NCI-H446 (cell line): ENCODE results near the gene STIM2.
"Not testable (repeated sequence)": the region's sequence is repeated elsewhere in the genome, so short reads cannot be mapped to it uniquely, and the experiment has no call there.

Source experiments
- DNase-seq, 2 experiments: peaks; one replicate each; lab custom pipeline; 2025; lab: John Stamatoyannopoulos, UW

Gene STIM2

GRCh38 chr4:26860157-26860921 is at the start of gene STIM2:
Gene STIM2, plus strand, starts transcription at chr4:26860841.
- DNase-seq, result peak; percentile 94 to 98

- DNase-seq, result not testable (repeated sequence)
Measured at GRCh38 chr4:26811571-26811970, 49.1 kb upstream of the STIM2 start.

GRCh38 chr4:26812049-26812714 is 48.5 kb upstream of the STIM2 start:
- DNase-seq, result no peak

- peak in 1 of 2 experiments; percentile 44 for DNase-seq
Measured at GRCh38 chr4:26813698-26814097, 46.9 kb upstream of the STIM2 start.

GRCh38 chr4:26815199-26815598 is 45.4 kb upstream of the STIM2 start:
- DNase-seq, result no peak

- no peak for DNase-seq
Measured at GRCh38 chr4:26815706-26816105, 44.9 kb upstream of the STIM2 start.

- no peak for DNase-seq
Measured at GRCh38 chr4:26819026-26819425, 41.6 kb upstream of the STIM2 start.

- DNase-seq, result no peak
Measured at GRCh38 chr4:26819478-26820095, 41.1 kb upstream of the STIM2 start.

GRCh38 chr4:26820346-26820745 is 40.3 kb upstream of the STIM2 start:
- no peak for DNase-seq

GRCh38 chr4:26821031-26821430 is 39.6 kb upstream of the STIM2 start:
- DNase-seq, result peak in 1 of 2 experiments; percentile 38

- DNase-seq, result peak in 1 of 2 experiments; percentile 59
Measured at GRCh38 chr4:26821677-26822503, 38.8 kb upstream of the STIM2 start.

- no peak for DNase-seq
Measured at GRCh38 chr4:26822546-26822945, 38.1 kb upstream of the STIM2 start.

- not testable (repeated sequence) for DNase-seq
Measured at GRCh38 chr4:26822974-26823373, 37.7 kb upstream of the STIM2 start.

- DNase-seq, result no peak
Measured at GRCh38 chr4:26823583-26823982, 37.1 kb upstream of the STIM2 start.

GRCh38 chr4:26824667-26825066 is 36.0 kb upstream of the STIM2 start:
- DNase-seq, result no peak

- no peak for DNase-seq
Measured at GRCh38 chr4:26826721-26827120, 33.9 kb upstream of the STIM2 start.

GRCh38 chr4:26827336-26827735 is 33.3 kb upstream of the STIM2 start:
- DNase-seq, result not testable (repeated sequence)

GRCh38 chr4:26827798-26828197 is 32.8 kb upstream of the STIM2 start:
- DNase-seq, result no peak

- no peak for DNase-seq
Measured at GRCh38 chr4:26829018-26829417, 31.6 kb upstream of the STIM2 start.

GRCh38 chr4:26830033-26830432 is 30.6 kb upstream of the STIM2 start:
- DNase-seq, result no peak

GRCh38 chr4:26830701-26831100 is 29.9 kb upstream of the STIM2 start:
- DNase-seq, result no peak

- DNase-seq, result no peak
Measured at GRCh38 chr4:26836539-26836938, 24.1 kb upstream of the STIM2 start.
